Activated CD4-positive, alpha-beta T cell treated with anti-CD3 and anti-CD28 coated beads, Interleukin-2, amount 50 U/mL, for 16 hours (primary cell): ENCODE measurements around the gene CHD1L.
"Not testable (repeated sequence)": the region's sequence is repeated elsewhere in the genome, so short reads cannot be mapped to it uniquely, and the experiment has no call there.

Experiments
- DNase-seq: peaks from one replicate; pipeline ENCODE4 v3.0.0-alpha.2; 2020

CHD1L gene

GRCh38 chr1:147242449-147243227 is at the start of gene CHD1L:
TSS of gene CHD1L (plus strand) at chr1:147242684. CDS start at chr1:147242704, 20 bp downstream.
- DNase-seq: peak; percentile 96

- DNase-seq: not testable (repeated sequence)
Measured at GRCh38 chr1:147197324-147197723, 45.2 kb upstream of the CHD1L start.

GRCh38 chr1:147201276-147201675 is 41.2 kb upstream of the CHD1L start:
- DNase-seq: no peak

- no peak for DNase-seq
Measured at GRCh38 chr1:147201786-147202185, 40.7 kb upstream of the CHD1L start.

GRCh38 chr1:147202576-147202975 is 39.9 kb upstream of the CHD1L start:
- DNase-seq: no peak

GRCh38 chr1:147204080-147204479 is 38.4 kb upstream of the CHD1L start:
- no peak for DNase-seq

GRCh38 chr1:147207192-147207591 is 35.3 kb upstream of the CHD1L start:
- DNase-seq: no peak

GRCh38 chr1:147208619-147209018 is 33.9 kb upstream of the CHD1L start:
- DNase-seq: no peak

GRCh38 chr1:147209825-147210821 is 32.4 kb upstream of the CHD1L start:
- no peak for DNase-seq

- no peak for DNase-seq
Measured at GRCh38 chr1:147210987-147211386, 31.5 kb upstream of the CHD1L start.

GRCh38 chr1:147211577-147211976 is 30.9 kb upstream of the CHD1L start:
- no peak for DNase-seq

- no peak for DNase-seq
Measured at GRCh38 chr1:147213271-147213670, 29.2 kb upstream of the CHD1L start.

- no peak for DNase-seq
Measured at GRCh38 chr1:147214325-147214724, 28.2 kb upstream of the CHD1L start.

GRCh38 chr1:147214842-147215539 is 27.5 kb upstream of the CHD1L start:
- no peak for DNase-seq

GRCh38 chr1:147215540-147215916 is 27.0 kb upstream of the CHD1L start:
- DNase-seq: no peak

GRCh38 chr1:147216124-147216523 is 26.4 kb upstream of the CHD1L start:
- DNase-seq: no peak

GRCh38 chr1:147217141-147217540 is 25.3 kb upstream of the CHD1L start:
- DNase-seq: no peak

- DNase-seq: no peak
Measured at GRCh38 chr1:147218606-147219005, 23.9 kb upstream of the CHD1L start.

- no peak for DNase-seq
Measured at GRCh38 chr1:147223740-147224615, 18.5 kb upstream of the CHD1L start.

GRCh38 chr1:147225193-147225730 is 17.2 kb upstream of the CHD1L start, which contains the start of gene FMO5:
TSS of gene FMO5 (minus strand) at chr1:147225339. CDS start at chr1:147225029, 310 bp downstream.
- DNase-seq: peak; percentile 54

GRCh38 chr1:147231032-147231431 is 11.5 kb upstream of the CHD1L start:
- not testable (repeated sequence) for DNase-seq

GRCh38 chr1:147233903-147234302 is 8.6 kb upstream of the CHD1L start:
- DNase-seq: not testable (repeated sequence)
